AG04449 (cell line): ENCODE measurements around the gene SBF2.
A peak's percentile ranks its signal among the peaks of the same experiment; 100 is the strongest.

Source experiments
- CTCF ChIA-PET: fragments of 350-600 bp; formaldehyde crosslinking; extraction: SDS; loops from one replicate; lab custom pipeline; 2021; ENCODE audit warnings: antibody characterized with exemption; lab: Yijun Ruan, JAX
- POLR2A ChIA-PET: fragments of 400-600, 350-600 bp; formaldehyde crosslinking; extraction: SDS; loops from one replicate; lab custom pipeline; 2020; ENCODE audit warnings: antibody characterized with exemption, inconsistent platforms; lab: Yijun Ruan, JAX
- DNase-seq: peaks from one replicate; pipeline ENCODE4 v3.0.0-alpha.2; 2010; ENCODE audit warnings: low read depth, low spot score
- H3K4me3 ChIP-seq: 2 replicates; pipeline ENCODE4 v1.5.1; 2011; ENCODE audit warnings: low read depth, mild to moderate bottlenecking, control low read depth, low read length
- TF ChIP-seq, protein P1 (sequence below): IDR thresholded peaks from one replicate; pipeline ENCODE4 v1.5.1; 2011; ENCODE audit warnings: mild to moderate bottlenecking, moderate library complexity, low read length, control low read depth, inconsistent platforms; ENCODE audit not compliant: insufficient read depth; ENCODE audit errors: missing control alignments

SBF2 gene

DNA sequence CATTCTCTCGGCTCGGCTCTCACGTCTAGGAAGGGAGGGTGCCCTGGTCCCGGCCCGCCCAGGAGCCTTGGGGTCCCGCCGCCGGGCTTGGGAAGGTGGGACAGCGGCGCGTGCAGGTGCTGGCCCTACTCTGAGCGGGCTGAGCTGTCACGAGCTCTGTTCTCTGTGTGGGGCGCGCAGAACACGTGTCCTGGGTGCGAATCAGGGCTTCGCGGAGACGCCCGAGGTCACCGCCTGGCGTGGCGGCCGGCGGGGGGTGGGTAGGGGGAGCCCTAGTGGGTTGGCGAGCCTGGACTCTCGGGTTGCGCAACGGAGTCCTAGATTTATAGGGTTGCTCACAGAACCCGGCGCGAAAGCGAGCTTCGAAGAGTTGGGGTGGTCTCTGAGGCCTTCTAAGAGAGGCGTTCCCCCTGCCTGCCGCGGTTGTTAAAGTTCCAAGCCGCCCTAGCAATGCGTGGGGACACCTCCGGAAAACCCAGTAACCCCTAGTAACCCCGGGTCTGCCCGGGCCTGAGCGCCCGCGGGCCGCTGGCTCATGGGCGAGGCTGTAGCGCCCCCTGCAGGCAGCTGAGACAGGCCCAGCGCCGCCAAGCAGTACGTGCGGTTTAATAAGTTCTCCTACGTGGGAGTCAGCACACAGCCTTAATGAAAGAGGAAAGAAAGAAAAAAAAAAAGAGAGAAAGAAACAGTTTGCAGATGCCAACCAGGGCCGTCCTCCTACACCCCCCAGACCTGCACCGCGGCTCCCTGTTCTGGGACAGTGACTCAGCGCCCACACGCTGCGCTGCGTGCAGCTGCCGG lies 13.6 kb upstream of the SBF2 start:
- H3K4me3 ChIP-seq = peak overlapping the region; percentile 100
- no peak for DNase-seq
- ChIA-PET POLR2A (interaction anchor here (0.8 to 4.2 kb wide), 11 partner anchors 10 to 847 kb away, joined by 3 to 26 read pairs (median 5); partner anchors contain the start of gene ZNF143), CTCF (interaction anchor here (0.8 to 5.2 kb wide), 10 partner anchors 9 to 330 kb away, joined by 3 to 38 read pairs (median 4); no protein-coding TSS in a partner anchor)
- TF ChIP-seq, protein P1, sequence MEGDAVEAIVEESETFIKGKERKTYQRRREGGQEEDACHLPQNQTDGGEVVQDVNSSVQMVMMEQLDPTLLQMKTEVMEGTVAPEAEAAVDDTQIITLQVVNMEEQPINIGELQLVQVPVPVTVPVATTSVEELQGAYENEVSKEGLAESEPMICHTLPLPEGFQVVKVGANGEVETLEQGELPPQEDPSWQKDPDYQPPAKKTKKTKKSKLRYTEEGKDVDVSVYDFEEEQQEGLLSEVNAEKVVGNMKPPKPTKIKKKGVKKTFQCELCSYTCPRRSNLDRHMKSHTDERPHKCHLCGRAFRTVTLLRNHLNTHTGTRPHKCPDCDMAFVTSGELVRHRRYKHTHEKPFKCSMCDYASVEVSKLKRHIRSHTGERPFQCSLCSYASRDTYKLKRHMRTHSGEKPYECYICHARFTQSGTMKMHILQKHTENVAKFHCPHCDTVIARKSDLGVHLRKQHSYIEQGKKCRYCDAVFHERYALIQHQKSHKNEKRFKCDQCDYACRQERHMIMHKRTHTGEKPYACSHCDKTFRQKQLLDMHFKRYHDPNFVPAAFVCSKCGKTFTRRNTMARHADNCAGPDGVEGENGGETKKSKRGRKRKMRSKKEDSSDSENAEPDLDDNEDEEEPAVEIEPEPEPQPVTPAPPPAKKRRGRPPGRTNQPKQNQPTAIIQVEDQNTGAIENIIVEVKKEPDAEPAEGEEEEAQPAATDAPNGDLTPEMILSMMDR = peak; percentile 83

DNA sequence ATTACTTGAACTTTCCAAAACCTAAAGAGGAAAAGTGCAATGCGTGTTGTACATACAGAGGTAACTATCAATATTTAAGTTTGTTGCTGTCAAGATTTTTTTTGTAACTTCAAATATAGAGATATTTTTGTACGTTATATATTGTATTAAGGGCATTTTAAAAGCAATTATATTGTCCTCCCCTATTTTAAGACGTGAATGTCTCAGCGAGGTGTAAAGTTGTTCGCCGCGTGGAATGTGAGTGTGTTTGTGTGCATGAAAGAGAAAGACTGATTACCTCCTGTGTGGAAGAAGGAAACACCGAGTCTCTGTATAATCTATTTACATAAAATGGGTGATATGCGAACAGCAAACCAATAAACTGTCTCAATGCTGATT lies 13.0 kb upstream of the SBF2 start:
- ChIA-PET CTCF (interaction anchor here (1.0 to 5.2 kb wide), 9 partner anchors 12 to 329 kb away, joined by 3 to 38 read pairs (median 4); no protein-coding TSS in a partner anchor), POLR2A (interaction anchor here (0.8 to 4.2 kb wide), 7 partner anchors 74 to 846 kb away, joined by 3 to 26 read pairs (median 6); partner anchors contain the start of gene ZNF143)
- peak overlapping the region; percentile 100 for H3K4me3 ChIP-seq
- no peak for DNase-seq
- TF ChIP-seq, protein P1 = no peak

DNA sequence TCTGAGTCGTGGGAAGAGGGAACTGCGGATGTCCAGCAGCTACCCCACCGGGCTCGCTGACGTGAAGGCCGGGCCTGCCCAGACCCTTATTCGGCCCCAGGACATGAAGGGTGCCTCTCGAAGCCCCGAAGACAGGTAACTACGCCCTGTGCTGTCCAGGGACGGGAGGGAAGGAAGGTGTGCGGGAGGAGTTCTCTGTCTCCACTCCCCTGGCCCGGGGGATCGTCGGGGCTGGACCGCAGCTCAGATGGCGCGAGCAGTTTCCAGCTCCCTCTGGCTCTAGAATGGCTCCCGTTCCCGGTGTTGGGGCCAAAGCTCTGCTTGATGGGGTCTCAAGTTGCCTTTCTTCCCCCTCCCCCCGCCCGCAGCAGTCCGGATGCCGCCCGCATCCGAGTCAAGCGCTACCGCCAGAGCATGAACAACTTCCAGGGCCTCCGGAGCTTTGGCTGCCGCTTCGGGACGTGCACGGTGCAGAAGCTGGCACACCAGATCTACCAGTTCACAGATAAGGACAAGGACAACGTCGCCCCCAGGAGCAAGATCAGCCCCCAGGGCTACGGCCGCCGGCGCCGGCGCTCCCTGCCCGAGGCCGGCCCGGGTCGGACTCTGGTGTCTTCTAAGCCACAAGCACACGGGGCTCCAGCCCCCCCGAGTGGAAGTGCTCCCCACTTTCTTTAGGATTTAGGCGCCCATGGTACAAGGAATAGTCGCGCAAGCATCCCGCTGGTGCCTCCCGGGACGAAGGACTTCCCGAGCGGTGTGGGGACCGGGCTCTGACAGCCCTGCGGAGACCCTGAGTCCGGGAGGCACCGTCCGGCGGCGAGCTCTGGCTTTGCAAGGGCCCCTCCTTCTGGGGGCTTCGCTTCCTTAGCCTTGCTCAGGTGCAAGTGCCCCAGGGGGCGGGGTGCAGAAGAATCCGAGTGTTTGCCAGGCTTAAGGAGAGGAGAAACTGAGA lies 12.2 kb upstream of the SBF2 start:
- POLR2A ChIA-PET = interaction anchor here (0.6 to 4.2 kb wide), 27 partner anchors 9 to 846 kb away, joined by 3 to 36 read pairs (median 7); partner anchors contain the start of gene ZNF143
- H3K4me3 ChIP-seq = peak overlapping the region; percentile 100
- no peak for DNase-seq
- TF ChIP-seq, protein P1 = no peak
- CTCF ChIA-PET = interaction anchor here (2.2 to 5.7 kb wide), 3 partner anchors 96 to 124 kb away, joined by 9 to 39 read pairs (median 33); no protein-coding TSS in a partner anchor

DNA sequence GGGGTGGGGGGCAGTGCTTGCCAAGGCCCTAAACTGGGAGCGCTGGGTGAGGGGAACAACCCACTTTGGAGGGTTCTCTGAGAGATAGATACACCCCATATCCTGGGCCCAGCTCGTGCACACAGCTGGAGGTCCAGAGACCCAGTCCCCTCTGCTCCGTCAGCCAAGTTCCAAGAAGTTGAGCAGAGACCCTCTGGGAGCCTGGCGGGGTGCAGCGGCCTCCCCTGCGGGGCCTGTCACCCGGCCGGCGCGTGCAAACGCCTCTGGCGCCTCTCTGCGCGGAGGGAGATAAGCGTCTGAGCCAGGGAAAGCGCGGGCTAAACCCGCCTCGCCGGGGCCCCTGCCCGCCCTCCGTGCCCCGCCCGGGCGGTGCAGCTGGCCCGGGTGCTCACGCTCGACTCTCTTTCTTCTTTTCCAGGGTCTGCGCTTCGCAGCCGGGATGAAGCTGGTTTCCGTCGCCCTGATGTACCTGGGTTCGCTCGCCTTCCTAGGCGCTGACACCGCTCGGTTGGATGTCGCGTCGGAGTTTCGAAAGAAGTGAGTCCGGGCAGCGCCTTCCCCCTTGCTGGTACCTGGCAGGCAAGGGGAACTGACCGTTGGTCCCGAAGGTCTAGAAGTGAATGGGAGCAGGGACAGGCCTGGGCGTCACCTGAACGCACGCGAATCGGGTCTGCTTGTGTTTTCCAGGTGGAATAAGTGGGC lies 11.4 kb upstream of the SBF2 start:
- TF ChIP-seq, protein P1 = no peak
- no peak for DNase-seq
- peak overlapping the region; percentile 100 for H3K4me3 ChIP-seq
- ChIA-PET POLR2A (interaction anchor here (0.6 to 4.2 kb wide), 48 partner anchors 9 to 845 kb away, joined by 3 to 36 read pairs (median 5); partner anchors contain the start of gene ZNF143), CTCF (interaction anchor here (0.7 to 5.7 kb wide), 3 partner anchors 98 to 123 kb away, joined by 3 to 39 read pairs (median 33); no protein-coding TSS in a partner anchor)

DNA sequence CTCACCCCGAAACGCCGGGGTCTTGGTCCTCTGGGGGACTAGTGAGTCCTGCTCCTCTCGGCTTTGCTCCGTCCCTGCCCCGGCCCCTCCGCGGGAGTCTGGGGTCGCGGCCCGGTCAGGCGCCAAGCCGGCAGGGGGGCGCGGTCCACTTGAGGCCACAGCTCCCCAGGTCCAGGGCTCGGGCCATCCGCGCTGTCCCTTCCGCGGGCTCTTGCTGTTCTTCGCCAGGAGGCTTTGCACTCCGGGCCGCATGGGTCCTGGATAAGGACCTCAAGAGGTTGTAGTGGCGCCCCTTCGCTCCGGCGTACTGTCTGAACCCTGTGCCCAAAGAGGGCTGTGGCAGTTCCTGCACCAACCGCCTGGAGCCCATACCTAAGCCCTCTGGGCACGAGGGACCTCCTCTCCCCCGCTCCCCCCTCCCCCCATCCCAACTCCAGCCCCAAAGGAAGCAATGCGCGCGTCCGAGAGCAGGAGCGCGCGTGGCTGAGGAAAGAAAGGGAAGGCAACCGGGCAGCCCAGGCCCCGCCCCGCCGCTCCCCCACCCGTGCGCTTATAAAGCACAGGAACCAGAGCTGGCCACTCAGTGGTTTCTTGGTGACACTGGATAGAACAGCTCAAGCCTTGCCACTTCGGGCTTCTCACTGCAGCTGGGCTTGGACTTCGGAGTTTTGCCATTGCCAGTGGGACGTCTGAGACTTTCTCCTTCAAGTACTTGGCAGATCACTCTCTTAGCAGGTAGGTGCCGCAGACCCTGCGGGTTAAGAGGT lies 10.7 kb upstream of the SBF2 start, which contains the start of gene ADM:
Gene ADM (plus strand): TSS at position 579 of the 767 bp plus-strand sequence. CDS start 628 bp downstream, outside the sequence.
- CTCF ChIA-PET = interaction anchor here (0.6 to 5.7 kb wide), 24 partner anchors 9 to 878 kb away, joined by 3 to 39 read pairs (median 4); no protein-coding TSS in a partner anchor
- TF ChIP-seq, protein P1 = peak; percentile 69
- H3K4me3 ChIP-seq = peak within 1 kb of the TSS; percentile 100
- no peak for DNase-seq
- POLR2A ChIA-PET = interaction anchor here (0.6 to 4.2 kb wide), 51 partner anchors 9 to 844 kb away, joined by 3 to 36 read pairs (median 5); partner anchors contain the start of genes RNF141 and ZNF143
